NCI-H82 (cell line): Measurements from ENCODE around the gene RFX4.
A peak's percentile ranks its signal among the peaks of the same experiment; 100 is the strongest.

Experiments used
- DNase-seq: peaks from one replicate; lab custom pipeline; 2025; lab: John Stamatoyannopoulos, UW

Gene RFX4

GRCh38 chr12:106732890-106733289 is 150.1 kb downstream of the RFX4 start:
- DNase-seq: no peak

GRCh38 chr12:106733660-106734059 is 150.9 kb downstream of the RFX4 start:
- DNase-seq: no peak

GRCh38 chr12:106736051-106736957 is 153.5 kb downstream of the RFX4 start:
- peak; percentile 53 for DNase-seq

- DNase-seq: no peak
Measured at GRCh38 chr12:106739318-106739717, 156.5 kb downstream of the RFX4 start.

- no peak for DNase-seq
Measured at GRCh38 chr12:106739815-106740530, 157.2 kb downstream of the RFX4 start.

GRCh38 chr12:106740818-106741217 is 158.0 kb downstream of the RFX4 start:
- no peak for DNase-seq

- no peak for DNase-seq
Measured at GRCh38 chr12:106741247-106741646, 158.4 kb downstream of the RFX4 start.

GRCh38 chr12:106743270-106743988 is 160.6 kb downstream of the RFX4 start:
- peak; percentile 67 for DNase-seq

- no peak for DNase-seq
Measured at GRCh38 chr12:106744600-106744999, 161.8 kb downstream of the RFX4 start.

GRCh38 chr12:106745181-106745745 is 162.5 kb downstream of the RFX4 start:
- DNase-seq: no peak

GRCh38 chr12:106747973-106748436 is 165.2 kb downstream of the RFX4 start:
- DNase-seq: no peak

GRCh38 chr12:106750524-106750923 is 167.7 kb downstream of the RFX4 start:
- DNase-seq: no peak

- DNase-seq: no peak
Measured at GRCh38 chr12:106753526-106753925, 170.7 kb downstream of the RFX4 start.

- DNase-seq: no peak
Measured at GRCh38 chr12:106754331-106754730, 171.5 kb downstream of the RFX4 start.

GRCh38 chr12:106757623-106758348 is 175.0 kb downstream of the RFX4 start:
- DNase-seq: no peak

- DNase-seq: peak; percentile 34
Measured at GRCh38 chr12:106758349-106759110, 175.7 kb downstream of the RFX4 start.

GRCh38 chr12:106759526-106760183 is 176.9 kb downstream of the RFX4 start:
- peak; percentile 83 for DNase-seq

- DNase-seq: no peak
Measured at GRCh38 chr12:106760184-106760531, 177.4 kb downstream of the RFX4 start.

- DNase-seq: no peak
Measured at GRCh38 chr12:106764220-106764619, 181.4 kb downstream of the RFX4 start.

- peak; percentile 18 for DNase-seq
Measured at GRCh38 chr12:106764738-106765137, 181.9 kb downstream of the RFX4 start.
